NB4 (cell line): ENCODE data around the gene MAN2C1.
A peak's percentile ranks its signal among the peaks of the same experiment; 100 is the strongest.
"Not testable (repeated sequence)": the region's sequence is repeated elsewhere in the genome, so short reads cannot be mapped to it uniquely, and the experiment has no call there.

Experiments used
- DNase-seq: peaks from one replicate; pipeline ENCODE4 v3.0.0; 2010; ENCODE audit warnings: low read depth
- H3K4me3 ChIP-seq: one replicate; pipeline ENCODE4 v1.5.1; 2011; ENCODE audit warnings: mild to moderate bottlenecking, low read depth, low read length, moderate library complexity
- CTCF ChIP-seq: IDR thresholded peaks from one replicate; pipeline ENCODE4 v1.5.1; 2012; ENCODE audit warnings: low read depth, low read length
- MAX ChIP-seq: IDR thresholded peaks from 2 replicates; pipeline ENCODE4 v1.6.1; 2011; ENCODE audit warnings: low read depth, low read length
- MYC ChIP-seq: IDR thresholded peaks from 2 replicates; pipeline ENCODE4 v1.6.1; 2011; ENCODE audit warnings: low read depth, low read length
- POLR2A ChIP-seq: IDR thresholded peaks from 2 replicates; pipeline ENCODE4 v1.6.1; 2011; ENCODE audit warnings: mild to moderate bottlenecking; ENCODE audit not compliant: insufficient read length; ENCODE audit errors: extremely low read depth

Gene MAN2C1

GRCh38 chr15:75335705-75336355 is 32.6 kb downstream of the MAN2C1 start, which contains the start of gene COMMD4:
Gene COMMD4, plus strand, starts transcription at chr15:75336063. Its CDS starts 27 bp downstream, at chr15:75336090.
- DNase-seq = peak; percentile 92
- TF ChIP-seq POLR2A (peak; percentile 58), MAX (peak; percentile 71; the same call in 1 of the 2 replicates), MYC (no peak), CTCF (no peak)
- H3K4me3 ChIP-seq = peak within 1 kb of the TSS; percentile 81

- DNase-seq = no peak
- TF ChIP-seq CTCF (no peak), POLR2A (no peak), MYC (no peak), MAX (no peak)
- H3K4me3 ChIP-seq = peak overlapping the region; percentile 81
Observed at GRCh38 chr15:75335313-75335704, 33.1 kb downstream of the MAN2C1 start.

- not testable (repeated sequence) for DNase-seq, H3K4me3 ChIP-seq
Observed at GRCh38 chr15:75333654-75334419, 34.6 kb downstream of the MAN2C1 start.

- not testable (repeated sequence) for DNase-seq, H3K4me3 ChIP-seq
Observed at GRCh38 chr15:75332093-75332492, 36.3 kb downstream of the MAN2C1 start.

- TF ChIP-seq CTCF (no peak), MAX (no peak), MYC (no peak), POLR2A (no peak)
- H3K4me3 ChIP-seq = no peak overlapping the region
- no peak for DNase-seq
Observed at GRCh38 chr15:75329571-75329970, 38.8 kb downstream of the MAN2C1 start.

- no peak for TF ChIP-seq MYC
- peak; percentile 8 for TF ChIP-seq CTCF
- no peak overlapping the region for H3K4me3 ChIP-seq
- no peak for DNase-seq
Observed at GRCh38 chr15:75328493-75329314, 39.7 kb downstream of the MAN2C1 start.
